HepG2 (cell line): Measurements from ENCODE around the gene BST2. TPM values are rescaled to one million over a fixed set of nuclear protein-coding genes. Genes with fewer than 3 reads are reported as not detected.

Experiments used
- IRX3 ChIP-seq: sonication (generic); formaldehyde crosslinking; IDR thresholded peaks from 2 replicates; pipeline ENCODE4 v1.8.1; 2023; ENCODE audit warnings: mild to moderate bottlenecking, low read depth, missing genetic modification reagents, borderline replicate concordance
- PRDM10 ChIP-seq: sonication (generic); formaldehyde crosslinking; IDR thresholded peaks from 2 replicates; pipeline ENCODE4 v1.4.0; 2020; ENCODE audit warnings: low read depth, missing genetic modification reagents
- SSRP1 ChIP-seq: IDR thresholded peaks from 2 replicates; pipeline ENCODE4 v1.6.1; 2016; ENCODE audit warnings: control low read depth
- TSC22D2 ChIP-seq: sonication (generic); formaldehyde crosslinking; IDR thresholded peaks from 2 replicates; pipeline ENCODE4 v1.5.1; 2020; ENCODE audit warnings: missing genetic modification reagents, mild to moderate bottlenecking, borderline replicate concordance
- ZSCAN22 ChIP-seq: sonication (generic); formaldehyde crosslinking; IDR thresholded peaks from 2 replicates; pipeline ENCODE4 v1.4.0; 2020; ENCODE audit warnings: mild to moderate bottlenecking, missing genetic modification reagents
- polyA plus RNA-seq, 8 experiments: library from polyadenylated mRNA; depleted of rRNA in 3 of 8; stranded (reverse) in 7 of 8; unstranded in 1 of 8; fragments of >200 nt; fragmentation: Illumina TruSeq in 4 of 8; extraction: Trizol in 4 of 8; gene quantifications; 2 replicates each; pipeline versions ENCODE4 v1.2.1 to v1.2.3, GENCODE V29; 2011 to 2016; ENCODE audit warnings: low read depth in 4 of 8, missing spikeins in 1 of 8, mixed read lengths in 1 of 8; ENCODE audit not compliant: insufficient read depth in 1 of 8
- total RNA-seq, 5 experiments: library from RNA; depleted of rRNA; stranded (reverse); fragments of >200 nt; fragmentation: Illumina TruSeq; extraction: Trizol; gene quantifications; 2 replicates each; pipeline ENCODE4 v1.2.3, GENCODE V29; 2016; ENCODE audit warnings: low read depth in 1 of 5
- TF ChIP-seq, protein P1 (sequence below): fragments of 450-650 bp; IDR thresholded peaks from 2 replicates; pipeline ENCODE4 v1.6.1; 2017; ENCODE audit warnings: mild to moderate bottlenecking

The BST2 gene
- total and polyA plus RNA-seq, 2 of the 13 experiments (the other 11 are each of a cell fraction or from before 2014, with no cell fraction given), result 58.8 to 93.8 TPM

- no peak for TF ChIP-seq PRDM10 (CRISPR knock-in tag)
- no peak for TF ChIP-seq ZSCAN22 (CRISPR knock-in tag)
- TF ChIP-seq IRX3 (CRISPR knock-in tag), result no peak
- no peak for TF ChIP-seq TSC22D2 (CRISPR knock-in tag)
- TF ChIP-seq SSRP1, result no peak
- TF ChIP-seq, protein P1, sequence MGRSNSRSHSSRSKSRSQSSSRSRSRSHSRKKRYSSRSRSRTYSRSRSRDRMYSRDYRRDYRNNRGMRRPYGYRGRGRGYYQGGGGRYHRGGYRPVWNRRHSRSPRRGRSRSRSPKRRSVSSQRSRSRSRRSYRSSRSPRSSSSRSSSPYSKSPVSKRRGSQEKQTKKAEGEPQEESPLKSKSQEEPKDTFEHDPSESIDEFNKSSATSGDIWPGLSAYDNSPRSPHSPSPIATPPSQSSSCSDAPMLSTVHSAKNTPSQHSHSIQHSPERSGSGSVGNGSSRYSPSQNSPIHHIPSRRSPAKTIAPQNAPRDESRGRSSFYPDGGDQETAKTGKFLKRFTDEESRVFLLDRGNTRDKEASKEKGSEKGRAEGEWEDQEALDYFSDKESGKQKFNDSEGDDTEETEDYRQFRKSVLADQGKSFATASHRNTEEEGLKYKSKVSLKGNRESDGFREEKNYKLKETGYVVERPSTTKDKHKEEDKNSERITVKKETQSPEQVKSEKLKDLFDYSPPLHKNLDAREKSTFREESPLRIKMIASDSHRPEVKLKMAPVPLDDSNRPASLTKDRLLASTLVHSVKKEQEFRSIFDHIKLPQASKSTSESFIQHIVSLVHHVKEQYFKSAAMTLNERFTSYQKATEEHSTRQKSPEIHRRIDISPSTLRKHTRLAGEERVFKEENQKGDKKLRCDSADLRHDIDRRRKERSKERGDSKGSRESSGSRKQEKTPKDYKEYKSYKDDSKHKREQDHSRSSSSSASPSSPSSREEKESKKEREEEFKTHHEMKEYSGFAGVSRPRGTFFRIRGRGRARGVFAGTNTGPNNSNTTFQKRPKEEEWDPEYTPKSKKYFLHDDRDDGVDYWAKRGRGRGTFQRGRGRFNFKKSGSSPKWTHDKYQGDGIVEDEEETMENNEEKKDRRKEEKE, result no peak
Measured at GRCh38 chr19:17424743-17425365, 19.4 kb upstream of the BST2 start (continued).
